GM13977 (cell line): ENCODE measurements around the gene LDLRAD4.

Source experiments
- DNase-seq: peaks from one replicate; pipeline ENCODE4 v3.0.0; 2012; ENCODE audit warnings: low spot score
- CTCF ChIP-seq: IDR thresholded peaks from 2 replicates; pipeline ENCODE4 v1.5.1; 2012; ENCODE audit warnings: mild to moderate bottlenecking, control low read depth; ENCODE audit not compliant: insufficient read depth; ENCODE audit errors: extremely low read depth, missing control alignments
- in situ Hi-C: fragments of 300-500 bp; cut with MboI; formaldehyde crosslinking; loops from one replicate; pipeline ENCODE4 v1.12.0; 2022; ENCODE audit warnings: low sequenced_read_pairs, low pct_unique_long_range_greater_than_20kb, mixed read lengths, inconsistent platforms; ENCODE audit not compliant: unreplicated experiment

LDLRAD4 gene

DNA sequence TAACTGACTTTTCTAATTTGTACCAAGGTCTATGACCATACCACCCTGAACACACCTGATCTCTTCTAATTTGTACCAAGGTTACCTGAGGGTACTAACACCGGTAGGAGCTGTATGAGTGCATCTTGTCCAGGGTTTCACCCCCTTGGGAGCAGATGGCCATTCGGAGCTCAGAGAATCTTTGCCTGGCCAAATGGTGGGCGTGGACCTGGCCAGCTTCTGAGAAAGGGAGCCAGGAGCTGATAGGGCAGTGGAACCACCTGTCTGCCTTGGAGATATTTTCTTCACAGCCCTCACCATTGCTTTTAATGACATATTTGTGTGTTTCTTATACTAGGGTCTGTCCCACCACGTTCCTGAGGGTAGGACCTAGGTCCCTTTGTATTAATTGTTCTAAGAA, 188.9 kb downstream of the LDLRAD4 start:
- TF ChIP-seq CTCF = no peak
- in situ Hi-C loops = no loop called here
- no peak for DNase-seq

DNA sequence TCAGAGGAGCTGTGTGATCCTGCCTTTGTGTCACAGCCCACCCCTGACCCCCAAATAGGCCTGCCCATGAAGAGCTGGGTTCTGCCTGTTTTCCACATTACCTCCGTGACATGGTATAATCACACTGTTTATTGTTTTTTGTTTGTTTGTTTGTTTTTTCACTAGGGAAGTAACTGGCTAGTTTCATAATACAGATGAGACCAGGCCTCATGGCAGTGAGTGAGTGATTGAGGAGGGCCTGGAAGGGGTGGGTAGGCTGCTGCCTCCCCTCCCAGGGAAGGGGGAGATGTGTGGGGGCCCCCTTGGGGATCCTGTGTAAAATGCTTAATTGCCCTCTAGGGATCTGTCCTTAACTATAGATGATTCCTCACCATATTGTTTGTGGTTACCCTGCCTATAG, 190.5 kb downstream of the LDLRAD4 start:
- TF ChIP-seq CTCF = no peak
- in situ Hi-C loops = no loop called here
- no peak for DNase-seq

GRCh38 chr18:13409997-13410396, 191.4 kb downstream of the LDLRAD4 start:
- no peak for DNase-seq
- in situ Hi-C loops = no loop called here
- TF ChIP-seq CTCF = no peak

DNA sequence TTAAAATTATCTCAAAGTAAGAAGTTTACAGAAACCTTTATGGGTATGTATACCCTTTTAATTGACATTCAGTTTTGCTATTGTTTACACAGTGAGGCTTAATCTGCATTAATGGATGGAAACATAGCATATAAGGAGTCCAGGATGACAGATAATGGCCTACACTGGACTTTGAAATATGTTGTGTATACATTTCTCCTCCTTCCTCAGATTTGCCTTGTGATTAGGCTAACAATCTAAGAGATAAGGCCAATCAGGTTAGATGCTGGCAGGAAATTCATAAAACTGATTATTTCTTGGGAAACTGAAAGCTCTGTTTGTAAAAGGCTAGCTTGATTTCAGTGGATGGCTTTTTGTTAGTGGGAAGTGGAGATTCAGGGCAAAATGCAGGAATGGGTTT, 191.9 kb downstream of the LDLRAD4 start:
- TF ChIP-seq CTCF = no peak
- in situ Hi-C loops = no loop called here
- DNase-seq = no peak

DNA sequence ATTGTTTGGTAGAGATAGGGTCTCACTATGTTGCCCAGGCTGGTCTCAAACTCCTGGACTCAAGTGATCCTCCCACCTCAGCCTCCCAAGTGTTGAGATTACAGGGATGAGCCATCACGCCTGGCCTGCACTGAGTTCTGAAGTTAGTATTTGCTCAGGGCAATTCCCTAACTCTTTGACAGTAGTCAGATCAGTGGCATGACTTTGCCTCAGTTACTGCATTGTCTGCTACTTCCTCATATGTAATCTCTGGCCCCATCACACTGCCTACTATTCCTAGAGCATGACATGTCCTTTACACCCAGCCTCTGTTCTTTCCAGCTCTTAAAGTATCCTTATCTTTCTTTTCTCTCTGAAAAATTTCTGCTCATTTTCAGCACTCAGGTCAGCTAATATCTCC, 193.5 kb downstream of the LDLRAD4 start:
- in situ Hi-C loops = no loop called here
- no peak for TF ChIP-seq CTCF
- DNase-seq = no peak

DNA sequence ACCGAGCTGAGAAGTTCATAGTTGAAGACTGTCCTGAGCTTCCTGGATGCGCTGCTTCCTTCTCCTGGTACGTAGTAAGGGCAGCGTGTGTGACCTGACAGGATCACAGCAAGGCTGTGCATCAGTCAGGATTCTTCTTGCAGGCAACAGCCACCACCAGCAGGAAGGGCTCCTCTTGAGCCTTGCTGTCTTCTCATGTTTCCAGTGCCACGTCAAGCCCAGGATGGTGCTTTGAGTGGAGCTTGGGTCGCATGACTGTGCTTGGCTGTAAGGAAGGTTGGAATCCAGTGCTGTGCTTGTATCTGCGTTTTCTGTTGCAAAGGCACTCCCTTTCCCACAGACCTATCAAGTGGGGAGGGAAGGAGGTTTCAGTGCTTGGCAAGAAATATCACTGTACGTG, 194.3 kb downstream of the LDLRAD4 start:
- TF ChIP-seq CTCF = no peak
- in situ Hi-C loops = no loop called here
- no peak for DNase-seq

DNA sequence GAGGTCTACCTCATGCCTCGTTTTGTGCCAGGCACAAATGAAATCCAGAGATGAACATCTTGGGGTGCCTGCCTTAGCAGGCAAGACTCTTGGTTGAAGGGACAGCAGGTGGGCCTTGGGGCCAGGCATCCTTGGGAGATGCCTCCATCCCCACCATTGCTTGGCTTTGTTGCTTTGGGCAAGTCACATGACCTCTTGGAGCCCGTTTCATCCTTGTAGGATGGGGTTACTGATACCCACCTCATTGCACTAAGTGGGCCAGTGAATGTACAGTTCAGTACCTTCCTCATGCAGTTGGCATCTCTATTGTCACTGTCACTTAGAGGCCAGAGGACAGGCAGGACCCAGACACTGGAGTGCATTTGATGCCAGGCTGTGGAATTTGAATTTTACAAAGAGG, 195.5 kb downstream of the LDLRAD4 start:
- no peak for TF ChIP-seq CTCF
- DNase-seq = no peak
- in situ Hi-C loops = no loop called here
